ENCODE measurements around the gene ACACA. TPM values are rescaled to one million over a fixed set of nuclear protein-coding genes. Genes with fewer than 3 reads are reported as not detected.
A peak's percentile ranks its signal among the peaks of the same experiment; 100 is the strongest.

The ACACA gene
- total and polyA plus RNA-seq, 2 donors (not counting 1 experiment from before 2014, with no cell fraction given): 4.8 to 26.2 TPM

GRCh38 chr17:37048811-37049210 is 357.8 kb downstream of the ACACA start:
- Histone ChIP-seq H3K9me3 (ENCODE audit: control extremely low read depth in 1 of 3, control insufficient read depth in 2 of 3, insufficient read depth in 1 of 3, low read length in 2 of 3) (no peaks in the 10 kb centered on the region), H3K4me2 (replicated peaks; ENCODE audit: low read depth, low read length, poor library complexity, severe bottlenecking) (no peak overlapping the region), H3K27me3 (replicated peaks in 1 of 4; ENCODE audit: control extremely low read depth in 1 of 4, control insufficient read depth in 3 of 4, insufficient read depth in 4 of 4, low read length in 3 of 4) (no peaks in the 10 kb centered on the region), H3K36me3 (replicated peaks in 1 of 2; ENCODE audit: control extremely low read depth in 1 of 2, control insufficient read depth in 1 of 2, extremely low read depth in 1 of 2, insufficient read depth in 2 of 2, low read length in 1 of 2) (peaks cover 2 to 48% of the 10 kb centered on the region in 2 experiments), H3K4me1 (ENCODE audit: control insufficient read depth in 2 of 2, insufficient read depth in 2 of 2, low read length in 2 of 2) (peaks cover 3 to 6% of the 10 kb centered on the region in 2 donors), H3K9ac (ENCODE audit: low read length) (no peak overlapping the region), H3K79me2 (ENCODE audit: control insufficient read depth, insufficient read depth, low read length) (peaks cover 11% of the 10 kb centered on the region), H2AFZ (ENCODE audit: insufficient read depth, low read depth, low read length, poor library complexity, severe bottlenecking) (no peak overlapping the region), H4K20me1 (ENCODE audit: control insufficient read depth, insufficient read depth, low read length, poor library complexity, severe bottlenecking) (peaks cover 15% of the 10 kb centered on the region), H3K4me3 (ENCODE audit: control extremely low read depth in 1 of 5, extremely low read depth in 1 of 5, insufficient read depth in 1 of 5, low read depth in 2 of 5, low read length in 4 of 5) (no peak overlapping the region), H3K27ac (ENCODE audit: low read length in 2 of 2) (no peak overlapping the region)
- Mint-ChIP-seq H3K4me3 (no peak overlapping the region), H3K27me3 (no peaks in the 10 kb centered on the region), H3K4me1 (peaks cover 14% of the 10 kb centered on the region), H3K27ac (no peak overlapping the region), H3K9me3 (ENCODE audit: insufficient read depth) (no peaks in the 10 kb centered on the region)
- CTCF ChIA-PET: interaction anchor here (1.3 to 7.7 kb wide), 8 partner anchors 8 to 563 kb away, joined by 3 to 150 read pairs (median 7); partner anchors contain the start of genes MRM1 and ZNHIT3
- ATAC-seq (ENCODE audit: low read depth) (no peak), DNase-seq (no peak)
- 100% methylated on average over 3 of the region's 5 CpGs for WGBS (ENCODE audit: insufficient coverage)
- intact Hi-C loops (cut with micrococcal nuclease): loop anchor here (5.0 kb wide), 1 partner anchor 342 kb away; no protein-coding TSS in a partner anchor
- no peak for TF ChIP-seq CTCF (IDR thresholded peaks at IDR 0.05)
- no peak for TF ChIP-seq EZH2 (IDR thresholded peaks at IDR 0.05; ENCODE audit: borderline replicate concordance, insufficient read depth, low read depth, low read length, poor library complexity, severe bottlenecking)
- POLR2A ChIA-PET: no interaction called here

GRCh38 chr17:37047631-37048104 is 359.0 kb downstream of the ACACA start:
- Histone ChIP-seq H3K27me3 (replicated peaks in 1 of 4; ENCODE audit: control extremely low read depth in 1 of 4, control insufficient read depth in 3 of 4, insufficient read depth in 4 of 4, low read length in 3 of 4) (no peaks in the 10 kb centered on the region), H3K9ac (ENCODE audit: low read length) (no peak overlapping the region), H3K36me3 (replicated peaks in 1 of 2; ENCODE audit: control extremely low read depth in 1 of 2, control insufficient read depth in 1 of 2, extremely low read depth in 1 of 2, insufficient read depth in 2 of 2, low read length in 1 of 2) (peaks cover 2 to 49% of the 10 kb centered on the region in 2 experiments), H3K27ac (ENCODE audit: low read length in 2 of 2) (no peak overlapping the region), H4K20me1 (ENCODE audit: control insufficient read depth, insufficient read depth, low read length, poor library complexity, severe bottlenecking) (peaks cover 15% of the 10 kb centered on the region), H3K4me3 (ENCODE audit: control extremely low read depth in 1 of 5, extremely low read depth in 1 of 5, insufficient read depth in 1 of 5, low read depth in 2 of 5, low read length in 4 of 5) (no peak overlapping the region), H3K4me1 (ENCODE audit: control insufficient read depth in 2 of 2, insufficient read depth in 2 of 2, low read length in 2 of 2) (peaks cover 3 to 6% of the 10 kb centered on the region in 2 donors), H2AFZ (ENCODE audit: insufficient read depth, low read depth, low read length, poor library complexity, severe bottlenecking) (no peak overlapping the region), H3K9me3 (ENCODE audit: control extremely low read depth in 1 of 3, control insufficient read depth in 2 of 3, insufficient read depth in 1 of 3, low read length in 2 of 3) (no peaks in the 10 kb centered on the region), H3K4me2 (replicated peaks; ENCODE audit: low read depth, low read length, poor library complexity, severe bottlenecking) (no peak overlapping the region), H3K79me2 (ENCODE audit: control insufficient read depth, insufficient read depth, low read length) (peaks cover 11% of the 10 kb centered on the region)
- TF ChIP-seq CTCF (IDR thresholded peaks at IDR 0.05): peak; percentile 78
- no peak for TF ChIP-seq EZH2 (IDR thresholded peaks at IDR 0.05; ENCODE audit: borderline replicate concordance, insufficient read depth, low read depth, low read length, poor library complexity, severe bottlenecking)
- WGBS (ENCODE audit: insufficient coverage): 13% methylated on average over 8 of the region's 9 CpGs
- ATAC-seq (ENCODE audit: low read depth) (peak; percentile 62), DNase-seq (peak; percentile 80)
- H3K4me3 Mint-ChIP-seq: no peak overlapping the region
- ChIA-PET CTCF (interaction anchor here (0.7 to 7.7 kb wide), 29 partner anchors 9 to 562 kb away, joined by 3 to 150 read pairs (median 4); partner anchors contain the start of genes MRM1 and ZNHIT3), POLR2A (no interaction called here)
- intact Hi-C loops (cut with micrococcal nuclease): loop anchor here (1.0 to 5.0 kb wide), 2 partner anchors 340 to 444 kb away; no protein-coding TSS in a partner anchor
- H3K27me3 Mint-ChIP-seq: no peaks in the 10 kb centered on the region
- H3K27ac Mint-ChIP-seq: no peak overlapping the region
- H3K9me3 Mint-ChIP-seq (ENCODE audit: insufficient read depth): no peaks in the 10 kb centered on the region
- peaks cover 14% of the 10 kb centered on the region for H3K4me1 Mint-ChIP-seq

Data from B cell (primary cell).